H54 (cell line): ENCODE measurements around the gene MB.

Experiments used
- DNase-seq: peaks from one replicate; pipeline ENCODE4 v3.0.0; 2011; ENCODE audit warnings: low spot score, mixed read lengths; ENCODE audit not compliant: insufficient read length
- FAIRE-seq: peaks from 3 replicates; lab custom pipeline; 2011; peaks lifted over from hg19 to GRCh38; lab: Jason Lieb, UNC
- POLR2A ChIP-seq: IDR thresholded peaks from 2 replicates; pipeline ENCODE4 v1.6.1; 2011; ENCODE audit warnings: low read depth, mild to moderate bottlenecking, low read length

Gene MB

GRCh38 chr22:35559354-35560005 lies 57.6 kb downstream of the MB start:
- FAIRE-seq (no peak), DNase-seq (no peak)
- no peak for TF ChIP-seq POLR2A

- FAIRE-seq (no peak), DNase-seq (no peak)
- no peak for TF ChIP-seq POLR2A
These were observed 58.4 kb downstream of the MB start for GRCh38 chr22:35558719-35559118.

DNA sequence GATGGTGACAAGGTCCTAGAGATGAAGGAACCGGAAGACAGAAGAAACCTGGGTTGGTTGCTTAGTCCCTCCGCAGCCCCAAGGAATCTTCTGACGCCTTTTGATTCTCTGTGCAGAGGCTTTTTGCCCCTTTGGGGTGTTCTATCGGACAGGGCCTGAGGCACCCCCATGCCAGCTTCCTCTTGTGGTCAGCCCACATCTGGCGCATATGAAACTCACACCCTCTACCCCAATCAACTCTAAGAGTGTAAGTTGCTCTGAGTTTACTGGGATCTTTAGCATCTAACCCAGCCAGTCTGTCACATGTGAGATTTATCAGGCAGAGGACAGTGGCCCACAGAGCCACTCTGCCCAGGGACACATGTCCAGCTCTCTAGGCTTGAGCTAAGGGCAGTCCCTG lies 59.1 kb downstream of the MB start:
- DNase-seq (no peak), FAIRE-seq (no peak)
- TF ChIP-seq POLR2A: no peak
